ENCODE measurements around the gene CCDC148.

The CCDC148 gene

DNA sequence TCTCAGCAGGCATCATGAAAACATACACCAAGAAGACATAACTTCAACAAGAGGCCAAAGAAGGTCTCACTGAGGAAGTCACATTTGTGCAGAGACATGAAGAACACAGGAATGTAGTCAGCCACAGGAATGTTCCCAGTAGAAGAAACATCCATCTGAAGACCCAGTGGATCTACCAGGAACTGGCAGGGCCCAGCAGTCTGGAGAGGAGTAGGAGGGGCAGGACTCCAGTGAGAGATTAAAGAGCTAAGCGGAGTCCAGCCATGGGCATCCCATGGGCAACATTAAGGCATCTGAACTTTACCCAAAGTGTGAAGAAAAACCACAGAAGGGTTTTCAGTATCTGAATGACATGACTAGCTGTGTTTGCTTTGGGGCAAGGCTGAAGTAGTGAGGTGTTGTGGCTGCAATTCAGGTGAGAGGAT is 251.8 kb downstream of the CCDC148 start:
- DNase-seq, result no peak

- DNase-seq, result peak; percentile 25
Measured at GRCh38 chr2:158202161-158202815, 254.3 kb downstream of the CCDC148 start.

DNA sequence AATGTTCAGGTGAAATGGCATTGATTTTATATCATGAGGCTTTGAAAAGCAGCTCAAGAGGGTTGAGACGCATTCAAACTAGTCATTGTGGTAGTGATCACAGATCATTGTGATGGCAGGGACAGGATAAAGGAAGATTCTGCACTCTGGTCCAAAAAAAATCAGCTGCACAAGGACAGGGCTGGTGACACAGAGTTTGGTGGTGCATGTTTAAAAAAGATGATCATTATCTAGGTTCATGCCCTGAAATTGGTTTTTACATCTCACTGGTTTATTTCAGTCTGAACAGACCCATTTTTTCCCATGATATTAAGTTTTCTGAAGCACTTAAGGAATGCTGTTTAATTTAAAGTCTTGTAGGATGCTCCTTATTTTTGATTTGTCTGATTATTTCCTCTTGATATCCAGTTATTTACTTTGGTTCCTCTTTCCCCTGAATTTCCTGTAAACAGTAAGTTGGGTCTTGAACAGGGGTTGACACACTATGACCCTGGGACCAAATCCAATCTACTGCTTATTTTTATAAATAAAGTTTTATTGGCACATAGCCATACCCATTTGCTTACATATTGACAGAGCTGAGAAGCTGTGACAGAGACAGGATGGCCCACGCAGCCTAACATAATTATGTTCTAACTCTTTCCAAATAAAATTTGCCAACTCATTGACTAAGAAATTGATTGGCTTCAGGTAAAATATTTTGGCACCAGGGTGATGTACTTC is 256.5 kb downstream of the CCDC148 start:
- DNase-seq, result no peak

GRCh38 chr2:158197940-158198339 is 258.6 kb downstream of the CCDC148 start:
- peak; percentile 26 for DNase-seq

- no peak for DNase-seq
Measured at GRCh38 chr2:158194229-158194628, 262.3 kb downstream of the CCDC148 start.

- DNase-seq, result no peak
Measured at GRCh38 chr2:158192515-158193443, 263.8 kb downstream of the CCDC148 start.

GRCh38 chr2:158191076-158191895 is 265.3 kb downstream of the CCDC148 start:
- DNase-seq, result no peak

DNA sequence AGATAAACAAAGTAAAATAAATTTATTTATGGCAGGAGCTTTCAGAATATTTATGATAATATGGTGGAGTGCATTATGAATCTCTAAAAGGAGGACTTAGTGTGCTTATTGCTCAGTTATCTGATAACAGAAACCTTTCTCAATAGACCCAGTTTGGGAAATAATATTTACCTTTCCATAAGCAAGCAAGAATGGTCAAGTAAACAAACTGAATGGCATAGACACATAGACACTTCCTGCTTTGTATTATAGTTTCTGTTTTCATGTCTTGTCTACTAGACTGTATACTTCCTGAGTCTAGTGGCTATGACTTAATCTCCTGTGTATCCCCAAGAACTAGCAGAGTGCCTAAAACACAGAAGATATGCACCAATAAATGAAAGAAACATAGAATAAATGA is 267.0 kb downstream of the CCDC148 start:
- no peak for DNase-seq

DNA sequence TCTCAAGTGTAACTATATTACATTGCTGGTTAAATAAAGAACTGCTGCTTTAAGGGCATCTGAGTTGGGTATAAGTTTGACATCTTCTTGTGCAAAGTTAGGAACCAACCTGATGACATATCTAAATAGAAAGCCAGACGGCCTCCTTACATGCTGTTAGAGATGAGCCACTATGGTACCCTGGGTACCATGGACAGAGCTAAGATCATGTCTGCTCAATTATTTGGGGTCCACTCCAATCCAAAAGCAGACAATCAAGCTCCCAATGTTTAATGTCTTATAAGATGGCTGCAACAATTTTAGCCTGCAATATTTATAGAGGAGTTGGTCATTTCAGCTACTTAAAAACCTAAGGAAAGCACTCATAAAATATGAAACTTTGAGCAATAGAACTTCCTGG is 268.6 kb downstream of the CCDC148 start:
- DNase-seq, result peak; percentile 22

GRCh38 chr2:158184556-158185343 is 271.8 kb downstream of the CCDC148 start:
- no peak for DNase-seq

GRCh38 chr2:158184001-158184400 is 272.6 kb downstream of the CCDC148 start:
- no peak for DNase-seq

- DNase-seq, result no peak
Measured at GRCh38 chr2:158182676-158183295, 273.8 kb downstream of the CCDC148 start.

DNA sequence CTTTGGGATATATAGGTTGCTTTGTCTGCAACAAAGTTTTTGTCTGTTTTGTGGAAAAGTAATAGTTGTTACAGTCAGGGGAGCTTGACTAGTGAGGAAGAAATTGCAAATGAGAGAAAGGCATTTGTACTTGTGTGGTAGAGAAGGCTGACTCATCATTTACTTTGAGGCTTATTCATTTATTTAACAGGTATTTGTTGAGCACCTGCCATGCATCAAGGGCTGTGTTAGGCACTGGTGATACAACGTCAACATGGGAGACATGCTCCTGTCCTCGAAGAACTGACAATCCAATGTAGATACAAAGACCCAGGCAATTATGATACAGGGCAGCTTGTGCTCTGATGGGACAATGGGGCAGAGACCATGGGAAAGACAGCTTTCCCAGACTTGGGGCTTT is 275.4 kb downstream of the CCDC148 start:
- DNase-seq, result no peak

DNA sequence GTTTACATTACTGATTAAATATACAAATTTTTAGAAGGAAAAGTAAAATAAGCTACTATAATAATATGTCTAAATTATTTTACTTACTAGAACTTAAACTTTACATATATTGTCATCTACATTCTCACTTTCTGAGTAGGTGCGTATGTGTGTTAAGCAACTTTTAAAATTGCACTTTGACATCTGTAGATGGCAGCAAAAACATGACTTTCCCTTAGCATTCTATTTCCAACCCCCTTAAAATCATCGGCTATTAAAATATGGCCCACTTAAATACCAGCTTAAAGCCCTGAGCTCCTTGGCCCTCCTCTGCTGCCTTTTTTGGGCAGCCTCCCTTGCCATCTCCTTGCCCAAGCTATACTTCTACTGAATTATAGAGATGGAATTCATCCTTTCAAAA is 276.9 kb downstream of the CCDC148 start:
- DNase-seq, result peak; percentile 66

DNA sequence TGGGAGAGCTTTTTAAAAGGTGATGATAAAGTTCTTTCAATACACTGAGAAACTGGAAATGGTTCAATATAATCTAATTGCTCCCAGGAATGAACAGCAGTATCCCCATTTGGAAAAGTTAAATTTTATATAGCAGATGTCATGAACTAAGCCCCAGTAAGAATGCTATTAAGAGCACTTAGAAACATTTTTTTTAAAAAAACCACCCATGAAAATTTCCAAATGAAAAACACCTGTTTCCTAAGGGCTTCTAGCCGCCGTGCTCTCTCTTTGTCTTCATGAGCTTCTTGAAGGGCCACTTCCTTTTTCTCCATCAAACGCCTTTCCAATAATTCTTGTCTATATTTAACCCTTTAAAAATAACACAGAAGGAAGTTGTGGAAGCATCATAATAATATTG is 277.9 kb downstream of the CCDC148 start:
- DNase-seq, result no peak

DNA sequence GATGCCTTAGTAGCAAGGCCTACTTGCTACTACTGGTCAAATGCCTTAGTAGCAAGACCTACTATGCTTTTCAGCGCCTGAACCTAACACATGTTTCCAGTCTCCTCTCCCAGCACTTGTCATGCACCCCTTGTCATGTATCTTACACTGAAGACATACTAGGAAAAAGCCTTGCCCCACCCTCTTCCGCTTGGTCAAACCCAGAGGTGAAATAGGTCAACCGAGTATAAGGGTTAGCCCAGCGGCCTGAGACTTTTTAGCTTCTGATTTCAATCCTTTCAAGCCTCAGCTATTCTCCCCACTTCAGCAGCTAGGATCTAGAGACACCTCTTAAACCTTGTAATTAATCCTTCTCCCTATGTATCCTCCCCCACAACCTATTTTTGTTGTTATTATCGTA is 281.6 kb downstream of the CCDC148 start:
- no peak for DNase-seq

- no peak for DNase-seq
Measured at GRCh38 chr2:158174495-158174894, 282.1 kb downstream of the CCDC148 start.

GRCh38 chr2:158172719-158173118 is 283.8 kb downstream of the CCDC148 start:
- no peak for DNase-seq

GRCh38 chr2:158154596-158154995 is 302.0 kb downstream of the CCDC148 start:
- no peak for DNase-seq

GRCh38 chr2:158153270-158154015 is 303.1 kb downstream of the CCDC148 start:
- DNase-seq, result no peak

Data from hematopoietic multipotent progenitor cell treated with erythropoietin and hydrocortisone succinate and interleukin-3 and kit ligand, for 4 days (in vitro differentiated cells).